Measurements from ENCODE around the gene PLCL1.

PLCL1 gene

GRCh38 chr2:197884252-197884651 is 79.9 kb downstream of the PLCL1 start:
- DNase-seq = no peak

GRCh38 chr2:197885126-197885525 is 80.7 kb downstream of the PLCL1 start:
- DNase-seq = no peak

GRCh38 chr2:197885587-197885986 is 81.2 kb downstream of the PLCL1 start:
- DNase-seq = no peak

GRCh38 chr2:197888321-197888720 is 83.9 kb downstream of the PLCL1 start:
- DNase-seq = no peak

- peak in 6 of 56 donors; percentile 5 to 25 (median 15) for DNase-seq
These were observed 84.6 kb downstream of the PLCL1 start for GRCh38 chr2:197889041-197889440.

GRCh38 chr2:197890168-197890567 is 85.8 kb downstream of the PLCL1 start:
- DNase-seq = no peak

- DNase-seq = no peak
These were observed 87.6 kb downstream of the PLCL1 start for GRCh38 chr2:197891897-197892442.

GRCh38 chr2:197893403-197894177 is 89.2 kb downstream of the PLCL1 start:
- DNase-seq = no peak

GRCh38 chr2:197894751-197895274 is 90.4 kb downstream of the PLCL1 start:
- no peak for DNase-seq

- DNase-seq = no peak
These were observed 93.7 kb downstream of the PLCL1 start for GRCh38 chr2:197897960-197898678.

GRCh38 chr2:197904446-197904845 is 100.1 kb downstream of the PLCL1 start:
- DNase-seq = no peak

- DNase-seq = no peak
These were observed 103.8 kb downstream of the PLCL1 start for GRCh38 chr2:197908156-197908555.

GRCh38 chr2:197908990-197909776 is 104.8 kb downstream of the PLCL1 start:
- DNase-seq = no peak

- DNase-seq = no peak
These were observed 107.3 kb downstream of the PLCL1 start for GRCh38 chr2:197911667-197912066.

- no peak for DNase-seq
These were observed 108.7 kb downstream of the PLCL1 start for GRCh38 chr2:197913084-197913483.

GRCh38 chr2:197914778-197915177 is 110.4 kb downstream of the PLCL1 start:
- no peak for DNase-seq

- no peak for DNase-seq
These were observed 111.3 kb downstream of the PLCL1 start for GRCh38 chr2:197915548-197916265.

GRCh38 chr2:197919487-197919886 is 115.1 kb downstream of the PLCL1 start:
- no peak for DNase-seq

GRCh38 chr2:197920088-197920487 is 115.7 kb downstream of the PLCL1 start:
- no peak for DNase-seq

- DNase-seq = no peak
These were observed 116.3 kb downstream of the PLCL1 start for GRCh38 chr2:197920592-197921201.
